LNCaP clone FGC (cell line): Measurements from ENCODE around the gene TPD52L2.

Experiments used
- DNase-seq: peaks from one replicate; pipeline ENCODE4 v3.0.0-alpha.2; 2011; ENCODE audit warnings: low read depth
- H3K4me3 ChIP-seq: 2 replicates; pipeline ENCODE4 v1.5.1; 2011; ENCODE audit warnings: mild to moderate bottlenecking, low read depth, low read length, control low read depth
- TF ChIP-seq, protein P1 (sequence below): IDR thresholded peaks from 2 replicates; pipeline ENCODE4 v1.5.1; 2012; ENCODE audit warnings: mild to moderate bottlenecking; ENCODE audit not compliant: control insufficient read depth, insufficient read depth; ENCODE audit errors: extremely low read depth

Gene TPD52L2

DNA sequence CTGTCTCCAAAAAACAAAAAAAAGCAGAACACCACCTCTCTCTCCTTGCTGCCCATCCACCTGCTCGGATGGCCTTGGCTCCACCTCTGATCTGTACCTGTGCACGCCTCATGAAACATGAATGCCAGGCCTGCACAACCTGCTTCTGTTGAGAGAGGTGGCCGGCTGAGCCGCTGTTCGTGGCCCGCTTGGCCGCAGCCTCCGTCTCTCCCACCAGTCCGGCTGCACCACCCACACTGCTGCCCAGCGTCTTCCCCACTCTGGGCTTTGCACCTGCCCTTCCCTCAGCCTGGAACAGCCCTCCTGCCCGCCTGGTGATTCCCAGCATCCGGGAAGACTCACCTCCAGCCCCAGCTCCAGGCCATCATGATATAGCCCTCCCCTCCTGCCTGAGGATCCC, 21.8 kb upstream of the TPD52L2 start:
- TF ChIP-seq, protein P1, sequence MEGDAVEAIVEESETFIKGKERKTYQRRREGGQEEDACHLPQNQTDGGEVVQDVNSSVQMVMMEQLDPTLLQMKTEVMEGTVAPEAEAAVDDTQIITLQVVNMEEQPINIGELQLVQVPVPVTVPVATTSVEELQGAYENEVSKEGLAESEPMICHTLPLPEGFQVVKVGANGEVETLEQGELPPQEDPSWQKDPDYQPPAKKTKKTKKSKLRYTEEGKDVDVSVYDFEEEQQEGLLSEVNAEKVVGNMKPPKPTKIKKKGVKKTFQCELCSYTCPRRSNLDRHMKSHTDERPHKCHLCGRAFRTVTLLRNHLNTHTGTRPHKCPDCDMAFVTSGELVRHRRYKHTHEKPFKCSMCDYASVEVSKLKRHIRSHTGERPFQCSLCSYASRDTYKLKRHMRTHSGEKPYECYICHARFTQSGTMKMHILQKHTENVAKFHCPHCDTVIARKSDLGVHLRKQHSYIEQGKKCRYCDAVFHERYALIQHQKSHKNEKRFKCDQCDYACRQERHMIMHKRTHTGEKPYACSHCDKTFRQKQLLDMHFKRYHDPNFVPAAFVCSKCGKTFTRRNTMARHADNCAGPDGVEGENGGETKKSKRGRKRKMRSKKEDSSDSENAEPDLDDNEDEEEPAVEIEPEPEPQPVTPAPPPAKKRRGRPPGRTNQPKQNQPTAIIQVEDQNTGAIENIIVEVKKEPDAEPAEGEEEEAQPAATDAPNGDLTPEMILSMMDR: no peak
- no peak for DNase-seq
- H3K4me3 ChIP-seq: no peak overlapping the region

DNA sequence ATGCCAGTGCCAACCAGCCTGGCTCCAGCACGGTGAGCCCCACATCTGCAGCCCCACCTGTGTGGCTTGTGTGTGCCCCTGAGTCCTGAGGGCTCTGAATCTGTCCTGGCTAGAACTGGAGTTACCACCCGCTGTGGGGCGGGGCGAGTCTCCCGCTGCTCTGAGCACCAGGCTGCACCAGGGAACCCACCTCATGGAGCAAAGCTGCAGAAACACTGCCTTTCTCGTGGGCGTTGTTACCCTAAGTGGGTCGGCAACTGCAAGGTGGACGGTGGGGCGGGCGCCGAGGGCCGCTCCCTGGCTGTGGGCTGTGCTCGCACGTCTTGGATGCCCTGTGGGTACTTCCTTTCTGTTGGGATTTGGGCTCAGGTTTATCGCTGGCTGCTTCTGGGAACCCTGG, 21.3 kb upstream of the TPD52L2 start:
- H3K4me3 ChIP-seq: no peak overlapping the region
- DNase-seq: no peak
- TF ChIP-seq, protein P1: no peak

DNA sequence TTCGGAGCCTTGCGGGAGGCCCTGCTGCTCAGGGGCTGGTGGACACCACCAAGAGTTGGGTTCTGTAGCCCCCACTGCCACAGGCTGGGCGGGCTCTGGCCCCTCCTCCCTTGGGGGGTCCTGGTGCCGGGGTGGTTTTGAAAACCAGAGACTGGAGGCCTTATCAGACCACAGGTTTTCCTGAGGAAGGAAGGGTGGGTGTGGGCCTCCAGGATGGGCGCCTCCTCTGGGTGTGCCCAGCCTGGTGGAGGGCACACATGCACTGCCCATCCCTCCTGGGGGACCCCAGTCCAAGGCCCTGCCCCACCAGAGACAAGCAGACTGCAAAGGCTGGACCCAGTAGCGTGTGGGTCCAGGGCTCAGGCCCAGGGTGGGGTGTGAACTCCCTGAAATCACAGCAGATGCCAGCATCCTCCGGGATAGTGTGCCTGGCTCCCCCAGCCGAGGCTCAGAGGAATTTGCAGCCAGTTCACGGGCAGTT, 20.5 kb upstream of the TPD52L2 start:
- H3K4me3 ChIP-seq: no peak overlapping the region

DNA sequence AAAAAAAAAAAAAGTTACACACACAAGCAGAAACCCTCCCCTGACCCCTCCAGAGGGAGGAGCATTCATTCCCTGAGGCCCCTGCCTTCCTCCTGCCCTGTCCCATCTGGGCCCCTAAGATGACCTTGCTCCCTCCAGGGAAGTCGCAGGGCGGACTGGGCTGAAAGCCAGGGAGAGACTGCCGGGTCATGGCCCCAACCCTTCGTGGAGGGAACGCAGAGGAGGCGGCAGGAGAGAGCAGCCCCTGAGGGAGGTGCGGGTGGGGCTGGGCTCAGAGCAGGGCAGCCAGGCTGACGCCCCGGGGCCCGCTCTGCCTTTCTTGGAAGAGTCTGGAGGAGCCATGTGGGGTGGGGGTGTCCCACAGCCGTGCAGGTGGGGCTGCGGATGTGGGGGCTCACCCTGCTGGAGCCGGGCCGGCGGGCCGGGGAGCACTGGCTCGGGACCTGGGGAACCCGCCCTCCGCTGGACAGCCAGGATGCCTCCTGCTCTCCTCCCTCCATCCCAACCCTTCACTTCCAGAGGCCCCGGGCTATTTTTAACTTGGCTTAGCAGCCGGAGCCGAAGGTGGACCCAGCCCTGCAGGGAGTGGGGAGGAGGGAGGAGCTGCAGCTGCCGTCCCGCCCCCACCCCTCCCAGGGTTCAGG, 18.8 kb upstream of the TPD52L2 start:
- TF ChIP-seq, protein P1: no peak
- DNase-seq: no peak
- no peak overlapping the region for H3K4me3 ChIP-seq

More for the DNA sequence above, 20.5 kb upstream of the TPD52L2 start:
- no peak for DNase-seq
- TF ChIP-seq, protein P1: no peak

DNA sequence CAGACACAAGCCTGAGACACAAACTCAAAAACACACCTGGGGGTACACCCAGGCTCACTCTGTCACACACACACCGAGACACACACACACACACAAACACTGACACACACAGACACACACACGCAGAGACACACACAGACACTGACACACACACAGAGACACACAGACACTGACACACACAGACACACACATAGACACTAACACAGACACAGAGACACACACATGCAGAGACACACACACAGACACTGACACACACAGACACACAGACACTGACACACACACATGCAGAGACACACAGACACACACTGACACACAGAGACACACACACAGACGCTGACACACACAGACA, 18.2 kb upstream of the TPD52L2 start:
- TF ChIP-seq, protein P1: no peak
- no peak for DNase-seq
- H3K4me3 ChIP-seq: no peak overlapping the region

DNA sequence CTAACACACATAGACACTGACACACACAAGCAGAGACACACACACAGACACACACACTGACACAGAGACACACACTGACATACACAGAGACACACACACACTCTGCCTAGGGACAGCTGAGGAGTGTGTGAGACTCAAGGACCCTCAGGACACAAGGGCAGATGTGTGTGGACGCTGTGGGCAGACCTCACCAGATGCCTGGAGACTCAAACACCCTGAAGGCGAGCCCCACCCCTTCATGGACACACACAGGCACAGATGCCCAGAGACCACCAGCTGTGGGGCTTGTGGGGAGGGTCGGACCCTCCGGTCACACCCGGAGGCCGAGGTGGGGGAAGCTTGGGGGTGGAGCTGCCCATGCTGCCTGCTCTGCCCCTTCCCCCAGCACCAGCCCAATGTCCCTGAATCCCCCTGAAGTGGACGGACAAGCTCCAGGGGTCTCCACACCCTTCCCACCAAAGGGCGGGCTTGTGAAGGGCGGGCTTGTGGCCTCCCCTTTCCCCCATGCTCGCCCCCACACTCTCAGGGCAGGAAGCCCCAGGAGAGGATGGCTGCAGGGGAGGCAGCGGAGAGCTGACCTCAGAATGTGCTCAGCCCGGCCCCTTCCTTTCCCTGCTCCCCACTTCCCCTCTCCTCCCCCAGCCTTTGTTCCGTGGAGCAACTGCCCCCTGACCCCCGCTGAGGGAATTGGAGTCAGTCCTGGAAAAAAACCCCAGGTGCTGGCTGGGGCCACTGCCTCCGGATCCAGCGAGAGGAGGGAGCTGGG, 17.6 kb upstream of the TPD52L2 start:
- DNase-seq: no peak
- TF ChIP-seq, protein P1: no peak
- no peak overlapping the region for H3K4me3 ChIP-seq
